H1 (cell line): ENCODE measurements around the gene CCNI2. TPM values are rescaled to one million over a fixed set of nuclear protein-coding genes. Genes with fewer than 3 reads are reported as not detected.
A peak's percentile ranks its signal among the peaks of the same experiment; 100 is the strongest.

Experiments used
- CTCF ChIA-PET: fragments of 300-600 bp; sonication (Branson Sonifier 250); formaldehyde crosslinking; loops from one replicate; lab custom pipeline; 2021; ENCODE audit not compliant: partially characterized antibody; lab: Charles Lee
- POLR2A ChIA-PET: fragments of 300-600 bp; sonication (Branson Sonifier 250); formaldehyde crosslinking; loops from one replicate; lab custom pipeline; 2021; ENCODE audit warnings: inconsistent platforms; ENCODE audit not compliant: partially characterized antibody; lab: Charles Lee
- DNase-seq, 2 experiments: peaks; one replicate each; pipeline versions ENCODE4 v3.0.0 to v3.0.0-alpha.2; 2010 to 2022; ENCODE audit warnings: low spot score in 2 of 2, low read depth in 1 of 2, mixed read lengths in 1 of 2
- FAIRE-seq: peaks from 2 replicates; lab custom pipeline; 2011; peaks lifted over from hg19 to GRCh38; lab: Jason Lieb, UNC
- H2AFZ ChIP-seq: 2 replicates; pipeline ENCODE4 v1.8.1; 2012; ENCODE audit warnings: low read length, inconsistent platforms
- H2AK5ac ChIP-seq: 2 replicates; pipeline ENCODE4 v1.6.1; 2013; ENCODE audit warnings: low read depth, low read length
- H2BK120ac ChIP-seq: replicated peaks from 2 replicates; pipeline ENCODE3; 2013; ENCODE audit warnings: low read depth, low read length, inconsistent platforms
- H2BK12ac ChIP-seq: 2 replicates; pipeline ENCODE4 v1.6.1; 2013; ENCODE audit warnings: low read depth, low read length
- H2BK15ac ChIP-seq: 2 replicates; pipeline ENCODE4 v1.6.1; 2013; ENCODE audit warnings: low read length
- H2BK20ac ChIP-seq: 2 replicates; pipeline ENCODE4 v1.6.1; 2013; ENCODE audit warnings: low read length
- H2BK5ac ChIP-seq: 2 replicates; pipeline ENCODE4 v1.6.1; 2013; ENCODE audit warnings: low read depth, low read length
- H3K14ac ChIP-seq: 2 replicates; pipeline ENCODE4 v1.6.1; 2013; ENCODE audit warnings: inconsistent platforms; ENCODE audit not compliant: insufficient read length
- H3K18ac ChIP-seq: 2 replicates; pipeline ENCODE4 v1.6.1; 2013; ENCODE audit warnings: low read length; ENCODE audit errors: extremely low read depth
- H3K23ac ChIP-seq: 2 replicates; pipeline ENCODE4 v1.6.1; 2013; ENCODE audit warnings: inconsistent platforms; ENCODE audit not compliant: insufficient read length
- H3K23me2 ChIP-seq: 2 replicates; pipeline ENCODE4 v1.6.1; 2013; ENCODE audit warnings: low read depth, low read length
- H3K27ac ChIP-seq: 2 replicates; pipeline ENCODE4 v1.6.1; 2011; ENCODE audit warnings: low read depth, low read length, inconsistent platforms
- H3K27me3 ChIP-seq, 4 experiments: replicated peaks in 1 of 4; 1 replicate in 1 of 4; 2 replicates in 3 of 4; pipeline versions ENCODE4 v1.6.1 to v1.8.1; 2011 to 2013; ENCODE audit warnings: low read length in 3 of 4, mild to moderate bottlenecking in 3 of 4, inconsistent platforms in 2 of 4, mixed read lengths in 2 of 4, moderate library complexity in 1 of 4; ENCODE audit not compliant: control insufficient read depth in 3 of 4, insufficient read depth in 3 of 4; ENCODE audit errors: extremely low read depth in 1 of 4
- H3K36me3 ChIP-seq, 4 experiments: 2 replicates each; pipeline versions ENCODE4 v1.6.1 to v1.8.1; 2011 to 2013; ENCODE audit warnings: mild to moderate bottlenecking in 4 of 4, low read length in 3 of 4, moderate library complexity in 2 of 4, control low read depth in 1 of 4, inconsistent platforms in 1 of 4; ENCODE audit not compliant: insufficient read depth in 4 of 4, control insufficient read depth in 2 of 4
- H3K4ac ChIP-seq: replicated peaks from 2 replicates; pipeline ENCODE3; 2013; ENCODE audit warnings: low read length, low read depth, mixed read lengths, inconsistent platforms; ENCODE audit not compliant: insufficient read length
- H3K4me1 ChIP-seq, 4 experiments: replicated peaks in 1 of 4; 1 replicate in 1 of 4; 2 replicates in 3 of 4; pipeline versions ENCODE4 v1.6.1 to v1.8.1; 2011 to 2013; ENCODE audit warnings: low read length in 3 of 4, inconsistent platforms in 2 of 4, mixed read lengths in 1 of 4; ENCODE audit not compliant: insufficient read depth in 4 of 4, control insufficient read depth in 3 of 4
- H3K4me2 ChIP-seq, 2 experiments: 2 replicates each; pipeline versions ENCODE4 v1.6.1 to v1.8.1; 2011 to 2013; ENCODE audit warnings: low read depth in 2 of 2, low read length in 2 of 2, control low read depth in 1 of 2, inconsistent platforms in 1 of 2, mild to moderate bottlenecking in 1 of 2; ENCODE audit not compliant: insufficient read depth in 1 of 2
- H3K4me3 ChIP-seq, 4 experiments: fragments of 200-600, 300-600 bp in 1 of 4; sonication (generic), shearing (Covaris generic), sonication (Bioruptor Twin) in 1 of 4; 2 replicates each; pipeline versions ENCODE4 v1.5.1 to v1.8.1; 2011 to 2016; ENCODE audit warnings: low read length in 4 of 4, low read depth in 3 of 4, control low read depth in 2 of 4, inconsistent platforms in 2 of 4, mild to moderate bottlenecking in 2 of 4, mixed read lengths in 1 of 4, moderate library complexity in 1 of 4; ENCODE audit not compliant: insufficient read depth in 2 of 4; ENCODE audit errors: extremely low read depth in 1 of 4
- H3K56ac ChIP-seq: replicated peaks from 2 replicates; pipeline ENCODE3; 2013; ENCODE audit warnings: low read depth, mild to moderate bottlenecking, mixed read lengths, low read length, inconsistent platforms; ENCODE audit not compliant: insufficient read length
- H3K79me1 ChIP-seq: 2 replicates; pipeline ENCODE4 v1.6.1; 2013; ENCODE audit warnings: low read depth, low read length, control low read depth
- H3K79me2 ChIP-seq, 2 experiments: 2 replicates each; pipeline versions ENCODE4 v1.6.1 to v1.8.1; 2012 to 2013; ENCODE audit warnings: low read length in 2 of 2, mild to moderate bottlenecking in 2 of 2, inconsistent platforms in 1 of 2; ENCODE audit not compliant: insufficient read depth in 2 of 2, control insufficient read depth in 1 of 2
- H3K9ac ChIP-seq, 4 experiments: replicated peaks in 1 of 4; 1 replicate in 1 of 4; 2 replicates in 3 of 4; pipeline versions ENCODE4 v1.6.1 to v1.8.1; 2011 to 2013; ENCODE audit warnings: low read depth in 3 of 4, low read length in 3 of 4, control low read depth in 2 of 4, mild to moderate bottlenecking in 2 of 4, moderate library complexity in 2 of 4, inconsistent platforms in 1 of 4; ENCODE audit errors: extremely low read depth in 1 of 4
- H3K9me3 ChIP-seq, 2 experiments: 2 replicates each; pipeline versions ENCODE4 v1.6.1 to v1.8.1; 2012 to 2013; ENCODE audit warnings: mild to moderate bottlenecking in 2 of 2, moderate library complexity in 2 of 2, control low read depth in 1 of 2, inconsistent platforms in 1 of 2, low read depth in 1 of 2, low read length in 1 of 2, mixed read lengths in 1 of 2; ENCODE audit not compliant: insufficient read depth in 2 of 2
- H4K20me1 ChIP-seq, 2 experiments: replicated peaks in 1 of 2; 2 replicates each; pipeline versions ENCODE3 to v1.8.1; 2011 to 2013; ENCODE audit warnings: inconsistent platforms in 2 of 2, low read length in 2 of 2, mild to moderate bottlenecking in 1 of 2; ENCODE audit not compliant: insufficient read depth in 2 of 2, control insufficient read depth in 1 of 2
- H4K5ac ChIP-seq: 2 replicates; pipeline ENCODE4 v1.6.1; 2013; ENCODE audit warnings: low read length, low read depth, mixed read lengths, inconsistent platforms; ENCODE audit not compliant: insufficient read length
- H4K8ac ChIP-seq: 2 replicates; pipeline ENCODE4 v1.8.0; 2013; ENCODE audit warnings: mild to moderate bottlenecking, moderate library complexity, low read length, inconsistent platforms; ENCODE audit not compliant: insufficient read depth; ENCODE audit errors: extremely low read depth
- H4K91ac ChIP-seq: replicated peaks from 2 replicates; pipeline ENCODE3; 2013; ENCODE audit warnings: low read length, mixed read lengths, inconsistent platforms; ENCODE audit not compliant: insufficient read length
- RBBP5 ChIP-seq: IDR thresholded peaks from 2 replicates; pipeline ENCODE4 v1.7.1; 2012; ENCODE audit warnings: low read depth, mild to moderate bottlenecking, inconsistent platforms, low read length, moderate library complexity, borderline replicate concordance
- WGBS, 2 experiments: shearing (Covaris generic) in 1 of 2; methylation state at CpG; one replicate each; pipeline versions ENCODE4 v1.1.6 to v1.1.7; 2013 to 2015; ENCODE audit warnings: low lambda C conversion rate in 2 of 2, mixed read lengths in 2 of 2, inconsistent platforms in 1 of 2, low coverage in 1 of 2, missing lambda C conversion rate in 1 of 2; ENCODE audit not compliant: insufficient replicate concordance in 2 of 2, insufficient coverage in 1 of 2, insufficient read length in 1 of 2; ENCODE audit errors: extremely low coverage in 1 of 2, missing lambda C conversion rate in 1 of 2; 5-methylcytosine and 5-hydroxymethylcytosine counted together
- polyA plus RNA-seq, 7 experiments: library from polyadenylated mRNA; depleted of rRNA in 3 of 7; stranded (reverse) in 5 of 7; unstranded in 2 of 7; fragments of >200 nt in 5 of 7; fragments of 200-250 nt in 2 of 7; gene quantifications; 1 replicate in 5 of 7; 2 replicates in 1 of 7; 4 replicates in 1 of 7; pipeline versions ENCODE4 v1.2.1 to v1.2.3, GENCODE V29; 2011 to 2013; ENCODE audit warnings: missing spikeins in 2 of 7, mixed read lengths in 2 of 7
- total RNA-seq: library from RNA; stranded (reverse); fragmentation: NEBNext Ultra II Directional; extraction: Animal tissue kit (Norgen Biotek cat#: 25700); gene quantifications from 2 replicates; pipeline ENCODE4 v1.2.1, GENCODE V29; 2021
- TF ChIP-seq, protein P1 (sequence below), 3 experiments: IDR thresholded peaks; 1 replicate in 2 of 3; 2 replicates in 1 of 3; pipeline versions ENCODE4 v1.5.1 to v1.6.1; 2011; ENCODE audit warnings: low read length in 3 of 3, mild to moderate bottlenecking in 3 of 3, inconsistent platforms in 2 of 3, low read depth in 1 of 3, moderate library complexity in 1 of 3; ENCODE audit not compliant: insufficient read depth in 1 of 3; ENCODE audit errors: control extremely low read depth in 1 of 3

Gene CCNI2
- total and polyA plus RNA-seq, 2 of the 8 experiments (the other 6 are each of a cell fraction or from before 2014, with no cell fraction given) = 1.3 to 1.4 TPM

DNA sequence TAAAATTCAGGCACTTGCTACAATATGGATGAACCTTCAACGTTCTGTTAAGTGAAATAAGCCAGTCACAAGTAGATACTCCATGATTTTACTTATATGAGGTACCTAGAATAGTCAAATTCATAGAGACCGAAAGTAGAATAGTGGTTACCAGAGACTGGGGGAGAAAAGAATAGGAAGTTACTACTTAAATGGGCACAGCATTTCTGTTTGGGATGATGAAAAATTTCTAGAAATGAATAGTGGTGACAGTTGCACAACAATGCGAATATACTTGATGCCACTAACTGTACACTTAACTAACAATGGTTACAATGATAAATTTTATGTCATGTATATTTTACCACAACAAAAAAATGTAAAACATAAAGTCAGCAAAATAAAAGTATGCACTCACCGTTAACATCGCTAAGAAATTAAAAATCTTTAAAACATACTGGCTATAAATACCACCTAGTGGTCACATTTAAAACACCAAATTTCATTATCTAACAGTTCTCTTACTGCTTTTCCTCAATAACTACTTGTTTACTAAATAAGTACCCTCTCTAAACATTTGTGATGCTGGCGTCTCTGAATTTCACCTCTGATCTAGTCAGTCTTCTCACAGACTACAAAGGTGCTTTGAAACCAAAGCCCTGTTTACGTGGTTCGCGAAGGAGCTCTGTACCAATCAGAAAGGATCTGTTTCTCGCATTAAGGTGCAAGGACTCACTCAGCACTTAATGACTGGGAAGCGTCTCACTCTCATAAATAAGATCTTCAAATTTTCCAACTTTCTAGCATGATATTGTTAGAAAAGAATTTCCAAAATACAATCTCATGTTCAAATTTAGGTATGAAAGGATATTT, 32.5 kb upstream of the CCNI2 start:
- H3K27ac ChIP-seq = no peak overlapping the region
- no peak overlapping the region for H3K9ac ChIP-seq
- H4K5ac ChIP-seq = no peak overlapping the region
- H2BK15ac ChIP-seq = no peak overlapping the region
- no peaks in the 10 kb centered on the region for H3K79me1 ChIP-seq
- FAIRE-seq (no peak), DNase-seq (no peak)
- H3K79me2 ChIP-seq = no peaks in the 10 kb centered on the region
- H2AK5ac ChIP-seq = no peak overlapping the region
- TF ChIP-seq RBBP5 = no peak
- TF ChIP-seq, protein P1, sequence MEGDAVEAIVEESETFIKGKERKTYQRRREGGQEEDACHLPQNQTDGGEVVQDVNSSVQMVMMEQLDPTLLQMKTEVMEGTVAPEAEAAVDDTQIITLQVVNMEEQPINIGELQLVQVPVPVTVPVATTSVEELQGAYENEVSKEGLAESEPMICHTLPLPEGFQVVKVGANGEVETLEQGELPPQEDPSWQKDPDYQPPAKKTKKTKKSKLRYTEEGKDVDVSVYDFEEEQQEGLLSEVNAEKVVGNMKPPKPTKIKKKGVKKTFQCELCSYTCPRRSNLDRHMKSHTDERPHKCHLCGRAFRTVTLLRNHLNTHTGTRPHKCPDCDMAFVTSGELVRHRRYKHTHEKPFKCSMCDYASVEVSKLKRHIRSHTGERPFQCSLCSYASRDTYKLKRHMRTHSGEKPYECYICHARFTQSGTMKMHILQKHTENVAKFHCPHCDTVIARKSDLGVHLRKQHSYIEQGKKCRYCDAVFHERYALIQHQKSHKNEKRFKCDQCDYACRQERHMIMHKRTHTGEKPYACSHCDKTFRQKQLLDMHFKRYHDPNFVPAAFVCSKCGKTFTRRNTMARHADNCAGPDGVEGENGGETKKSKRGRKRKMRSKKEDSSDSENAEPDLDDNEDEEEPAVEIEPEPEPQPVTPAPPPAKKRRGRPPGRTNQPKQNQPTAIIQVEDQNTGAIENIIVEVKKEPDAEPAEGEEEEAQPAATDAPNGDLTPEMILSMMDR (IDR thresholded peaks at IDR 0.05; ENCODE audit: control extremely low read depth in 1 of 3, insufficient read depth in 1 of 3, low read depth in 1 of 3, low read length in 3 of 3) = peak in 1 of 3 experiments; percentile 19; a peak in 2 of 4 replicates
- no peak overlapping the region for H3K4ac ChIP-seq
- H3K23ac ChIP-seq = no peak overlapping the region
- no peaks in the 10 kb centered on the region for H4K20me1 ChIP-seq
- no peak overlapping the region for H4K91ac ChIP-seq
- H3K56ac ChIP-seq = no peak overlapping the region
- WGBS, 2 experiments = 83% methylated on average over 11 of the region's 11 CpGs; no CpG with 5 or more reads in 1 of the 2 experiments
- H3K23me2 ChIP-seq = no peaks in the 10 kb centered on the region
- no peak overlapping the region for H3K18ac ChIP-seq
- H2AFZ ChIP-seq = no peak overlapping the region
- no peak overlapping the region for H3K14ac ChIP-seq
- no peak overlapping the region for H4K8ac ChIP-seq
- no peak overlapping the region for H2BK12ac ChIP-seq
- POLR2A ChIA-PET = no interaction called here
- H3K4me2 ChIP-seq = no peak overlapping the region
- no peaks in the 10 kb centered on the region for H3K4me1 ChIP-seq
- no peak overlapping the region for H2BK120ac ChIP-seq
- H3K9me3 ChIP-seq = no peaks in the 10 kb centered on the region
- H3K36me3 ChIP-seq = no peaks in the 10 kb centered on the region
- no peaks in the 10 kb centered on the region for H3K27me3 ChIP-seq
- H2BK5ac ChIP-seq = no peak overlapping the region
- H3K4me3 ChIP-seq = no peak overlapping the region
- no peak overlapping the region for H2BK20ac ChIP-seq
- CTCF ChIA-PET = interaction anchor here (0.6 to 2.1 kb wide), 7 partner anchors 15 to 55 kb away, joined by 3 to 7 read pairs (median 3); no protein-coding TSS in a partner anchor
